Activated T-cell treated with anti-CD3 and anti-CD28 coated beads for 48 hours (primary cell): Measurements from ENCODE around the gene MNT.

Source experiments
- DNase-seq: peaks from one replicate; pipeline ENCODE4 v3.0.0-alpha.2; 2020; ENCODE audit warnings: low read depth

MNT gene

DNA sequence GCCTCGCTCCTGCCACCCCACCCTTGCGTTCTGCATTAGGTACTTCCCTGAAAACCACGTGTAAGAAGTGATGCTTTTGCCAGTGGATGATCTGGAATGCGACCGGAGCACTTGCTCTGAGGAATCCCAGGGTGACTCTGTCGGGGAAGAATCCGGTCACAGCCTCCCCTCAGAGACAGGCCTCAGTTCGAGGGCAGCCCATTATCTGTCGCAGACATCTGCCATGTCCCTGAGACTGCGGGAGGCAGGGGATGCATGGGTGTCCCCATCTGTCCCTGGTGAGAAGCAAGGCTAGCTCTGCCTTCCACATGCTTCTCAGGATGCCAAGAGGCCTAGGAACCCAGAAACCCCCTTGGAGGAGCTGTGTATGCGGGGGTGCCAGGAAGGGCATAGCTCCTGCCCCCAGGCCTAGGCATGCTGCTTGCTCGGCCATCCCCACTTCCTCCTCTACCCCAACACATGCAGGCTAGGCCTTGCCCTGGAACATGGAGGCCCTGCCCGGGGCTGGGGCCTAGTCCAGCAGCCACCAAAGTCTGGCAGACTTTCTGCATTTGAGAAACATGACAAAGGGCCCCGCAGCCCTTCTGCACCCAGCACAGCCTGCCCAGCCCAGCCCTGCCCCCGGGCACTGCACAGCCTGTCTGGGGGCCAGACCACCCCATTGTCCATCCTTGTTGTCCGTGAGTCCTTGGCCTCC, 20.5 kb downstream of the MNT start:
- DNase-seq = no peak

DNA sequence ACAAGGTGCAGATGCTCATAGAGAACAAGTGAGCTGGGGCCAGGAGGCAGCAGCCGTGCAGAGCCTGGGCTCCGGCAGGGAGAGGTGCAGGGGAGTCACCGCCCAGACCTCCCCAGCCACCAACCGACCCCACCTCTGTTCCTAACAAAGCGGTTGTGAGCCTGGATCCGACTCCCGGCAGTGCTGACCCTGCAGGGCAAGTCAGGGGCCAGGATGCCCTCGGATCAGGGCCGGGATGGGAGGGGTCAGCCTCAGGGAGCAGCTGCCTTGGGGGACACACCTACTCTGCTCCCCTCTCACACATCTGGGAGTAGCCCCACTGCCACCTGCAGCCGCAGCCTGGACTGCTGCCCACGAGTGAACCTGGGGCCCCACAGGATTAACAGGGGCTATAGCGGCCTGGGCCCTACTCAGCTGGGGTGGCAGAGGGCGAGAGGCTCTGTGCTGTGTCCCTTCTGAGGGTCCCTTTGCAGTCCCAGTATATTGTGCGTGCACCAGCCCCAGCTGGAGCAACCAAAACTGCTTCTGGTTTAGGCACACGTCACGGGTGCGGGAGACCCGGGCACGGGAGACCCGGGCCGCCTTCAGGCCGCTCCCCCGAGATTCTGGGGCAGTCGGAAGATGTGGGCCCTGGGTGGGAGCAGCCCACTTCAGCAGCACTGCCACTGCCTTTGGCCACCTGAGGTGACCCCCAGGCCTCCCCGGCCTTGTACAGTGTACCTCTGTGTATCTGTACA, 21.2 kb downstream of the MNT start:
- no peak for DNase-seq

DNA sequence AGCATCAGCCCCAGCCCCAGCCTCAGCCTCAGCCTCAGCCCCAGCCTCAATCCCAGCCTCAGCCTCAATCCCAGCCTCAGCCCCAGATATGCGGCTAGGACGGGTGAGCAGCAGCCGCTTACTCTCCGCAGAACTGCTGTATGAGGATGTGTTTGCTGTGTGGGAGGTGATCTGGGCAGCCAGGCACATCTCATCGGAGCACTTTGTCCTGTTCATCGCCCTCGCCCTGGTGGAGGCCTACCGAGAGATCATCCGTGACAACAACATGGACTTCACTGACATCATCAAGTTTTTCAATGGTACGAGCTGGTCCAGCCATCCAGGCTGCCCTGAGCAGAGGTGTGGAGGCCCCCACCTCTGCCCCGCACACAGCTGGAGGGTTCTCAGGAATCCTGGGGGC, 22.0 kb downstream of the MNT start:
- DNase-seq = no peak

DNA sequence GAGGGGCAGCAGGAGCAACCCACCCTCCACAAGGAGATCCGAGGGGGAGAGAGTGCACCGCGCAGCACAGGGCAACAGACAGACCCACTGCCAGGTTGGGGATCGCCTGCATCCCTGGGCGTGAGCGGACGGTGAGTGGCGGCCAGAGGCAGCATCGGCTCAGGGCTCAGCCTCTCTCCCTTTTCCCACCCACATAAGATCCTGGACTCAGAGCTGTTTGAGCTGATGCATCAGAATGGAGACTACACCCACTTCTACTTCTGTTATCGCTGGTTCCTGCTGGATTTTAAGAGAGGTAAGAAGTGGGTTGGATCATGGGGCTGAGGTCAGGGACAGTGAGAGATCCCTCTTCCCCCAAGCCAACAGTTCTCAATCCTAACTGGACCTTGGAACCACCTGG, 23.2 kb downstream of the MNT start:
- DNase-seq = no peak

GRCh38 chr17:2376107-2376506, 24.8 kb downstream of the MNT start:
- DNase-seq = no peak

DNA sequence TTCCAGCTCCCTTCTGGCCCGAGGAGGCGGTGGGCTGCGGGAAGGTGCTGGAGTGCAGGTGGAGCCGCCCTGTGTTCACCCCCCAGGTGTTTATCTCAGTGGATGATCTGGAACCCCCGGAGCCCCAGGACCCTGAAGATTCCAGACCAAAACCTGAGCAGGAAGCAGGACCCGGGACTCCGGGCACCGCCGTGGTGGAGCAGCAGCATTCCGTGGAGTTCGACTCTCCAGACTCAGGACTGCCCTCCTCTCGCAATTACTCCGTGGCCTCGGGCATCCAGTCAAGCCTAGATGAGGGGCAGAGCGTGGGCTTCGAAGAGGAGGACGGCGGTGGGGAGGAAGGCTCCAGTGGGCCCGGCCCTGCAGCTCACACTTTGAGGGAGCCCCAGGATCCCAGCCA, 25.5 kb downstream of the MNT start:
- DNase-seq = no peak

DNA sequence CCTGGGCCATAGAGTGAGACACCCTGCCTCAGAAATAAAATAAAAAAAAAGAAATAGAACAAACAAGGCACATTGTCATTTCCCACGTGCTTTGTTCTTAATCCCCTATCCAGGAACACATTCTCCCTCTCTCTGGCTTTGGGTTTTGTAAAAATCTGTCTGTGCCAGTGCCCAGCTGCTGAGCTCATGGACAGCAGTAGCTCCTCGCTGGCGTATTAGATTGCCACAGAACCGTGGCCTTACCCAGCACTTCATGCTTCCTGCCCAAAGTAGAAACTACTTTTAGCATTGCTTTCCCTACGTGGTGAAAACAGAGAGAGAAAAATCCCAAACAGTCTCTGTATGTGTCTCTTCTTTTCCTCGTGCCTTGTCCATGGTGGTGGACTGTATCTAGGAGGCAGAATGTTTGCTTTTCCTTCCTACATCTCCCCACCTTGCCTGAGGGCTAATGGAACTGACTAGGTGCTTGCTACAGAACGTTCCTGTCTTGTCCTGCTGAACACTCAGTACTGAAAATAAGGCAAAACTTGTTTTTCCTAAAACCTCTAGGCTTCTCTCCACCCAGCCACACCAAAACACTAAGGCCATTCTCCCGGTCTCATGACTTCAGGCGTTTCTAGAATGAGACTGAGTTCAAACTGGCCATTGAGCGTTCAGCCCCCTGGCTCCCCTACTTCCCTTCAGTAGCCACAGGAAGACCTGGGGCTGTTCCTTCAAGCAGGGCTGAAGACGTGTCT, 26.1 kb downstream of the MNT start:
- no peak for DNase-seq

DNA sequence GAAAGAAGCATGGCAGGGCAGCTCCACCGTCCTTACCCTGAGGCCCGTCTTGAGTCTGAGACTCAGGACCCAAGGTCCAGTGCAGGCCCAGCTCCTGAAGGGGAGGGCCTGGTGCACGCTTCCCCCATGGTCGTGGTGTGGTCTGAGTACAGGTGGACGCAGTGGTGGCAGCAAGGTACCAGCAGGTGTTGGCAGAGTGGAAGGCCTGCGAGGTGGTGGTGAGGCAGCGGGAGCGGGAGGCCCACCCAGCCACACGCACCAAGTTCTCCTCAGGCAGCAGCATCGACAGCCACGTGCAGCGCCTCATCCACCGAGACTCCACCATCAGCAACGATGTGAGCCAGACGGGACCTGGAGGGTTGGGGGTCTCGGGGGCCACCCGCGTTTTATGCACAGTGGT, 27.7 kb downstream of the MNT start:
- no peak for DNase-seq

GRCh38 chr17:2372681-2373080, 28.2 kb downstream of the MNT start:
- DNase-seq = no peak

GRCh38 chr17:2372180-2372579, 28.7 kb downstream of the MNT start:
- no peak for DNase-seq

- DNase-seq = no peak
Observed at GRCh38 chr17:2371183-2372130, 29.4 kb downstream of the MNT start.

- DNase-seq = no peak
Observed at GRCh38 chr17:2370211-2370589, 30.7 kb downstream of the MNT start.

GRCh38 chr17:2369551-2370210, 31.2 kb downstream of the MNT start:
- no peak for DNase-seq

GRCh38 chr17:2369039-2369438, 31.8 kb downstream of the MNT start:
- DNase-seq = no peak

GRCh38 chr17:2368359-2368758, 32.5 kb downstream of the MNT start:
- DNase-seq = no peak

GRCh38 chr17:2366747-2367494, 33.9 kb downstream of the MNT start:
- no peak for DNase-seq

DNA sequence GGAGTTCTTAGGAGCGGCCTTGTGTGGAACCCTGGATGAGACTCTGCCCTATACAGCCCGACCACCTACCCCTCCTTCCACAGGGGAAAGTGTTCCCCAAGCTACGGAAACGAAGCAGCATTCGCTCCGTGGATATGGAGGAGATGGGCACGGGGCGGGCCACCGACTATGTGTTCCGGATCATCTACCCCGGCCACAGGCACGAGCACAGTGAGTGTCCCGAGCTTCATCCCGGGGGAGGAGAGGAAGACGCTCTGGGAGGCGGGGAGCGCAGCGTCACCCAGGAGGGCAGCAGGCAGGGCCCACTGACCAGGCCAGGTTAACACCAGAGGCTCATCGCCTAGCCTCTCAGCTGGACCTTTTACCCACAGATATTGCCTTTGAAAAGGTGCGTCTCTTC, 35.7 kb downstream of the MNT start:
- no peak for DNase-seq

DNA sequence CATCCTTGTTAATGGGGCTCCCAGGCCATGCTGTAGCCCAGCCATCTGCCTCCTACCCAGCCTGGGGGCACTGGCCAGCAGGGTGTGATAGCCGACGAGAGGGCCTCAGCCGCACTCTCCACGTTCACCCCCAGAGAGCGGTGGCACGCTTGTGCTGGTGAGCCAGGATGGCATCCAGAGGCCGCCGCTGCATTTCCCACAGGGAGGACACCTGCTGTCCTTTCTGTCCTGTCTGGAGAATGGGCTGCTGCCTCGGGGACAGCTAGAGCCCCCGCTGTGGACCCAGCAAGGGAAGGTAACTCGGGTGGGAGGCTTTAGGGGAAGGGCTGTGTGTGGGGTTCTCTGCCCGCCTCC, 36.1 kb downstream of the MNT start:
- DNase-seq = no peak

DNA sequence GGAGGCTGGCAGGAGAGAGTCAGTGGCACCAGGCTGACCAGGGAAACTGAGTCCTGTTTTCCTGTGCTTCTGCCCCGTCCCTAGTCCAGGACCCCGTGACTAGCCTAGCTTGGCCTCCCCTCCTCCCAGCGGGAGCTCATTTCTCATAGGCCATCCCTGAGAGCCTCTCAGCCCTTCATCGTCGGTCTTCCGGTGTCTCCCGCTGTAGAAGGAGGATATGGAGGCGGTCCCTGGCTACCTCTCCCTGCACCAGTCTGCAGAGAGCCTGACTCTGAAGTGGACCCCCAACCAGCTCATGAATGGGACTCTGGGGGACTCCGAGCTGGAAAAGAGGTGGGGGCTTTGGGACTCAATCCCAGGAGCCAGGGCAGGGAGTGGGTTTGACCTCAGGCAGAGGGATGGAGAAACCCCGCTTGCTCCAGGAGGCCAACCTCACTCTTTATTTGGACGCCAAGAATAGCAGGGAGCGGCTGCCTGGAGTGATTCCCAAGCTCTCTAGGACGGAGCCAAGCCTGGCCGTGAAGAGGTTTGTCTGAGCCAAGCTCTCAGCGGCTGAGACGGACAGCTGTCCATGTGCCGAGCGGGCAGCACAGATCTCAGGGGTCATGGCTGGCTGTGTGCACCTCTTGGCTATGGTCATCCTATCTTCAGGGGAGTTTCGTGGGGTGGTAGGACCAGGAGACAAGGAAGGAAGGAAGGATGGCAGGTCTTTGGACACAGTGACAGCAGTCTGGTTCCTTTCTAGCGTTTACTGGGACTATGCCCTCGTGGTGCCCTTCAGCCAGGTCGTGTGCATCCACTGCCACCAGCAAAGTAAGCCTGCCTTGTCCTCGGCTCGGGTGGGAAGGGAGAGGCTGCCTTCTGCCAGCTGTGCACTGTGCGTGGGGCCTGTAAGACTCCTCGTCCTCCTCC, 36.8 kb downstream of the MNT start:
- DNase-seq = no peak

DNA sequence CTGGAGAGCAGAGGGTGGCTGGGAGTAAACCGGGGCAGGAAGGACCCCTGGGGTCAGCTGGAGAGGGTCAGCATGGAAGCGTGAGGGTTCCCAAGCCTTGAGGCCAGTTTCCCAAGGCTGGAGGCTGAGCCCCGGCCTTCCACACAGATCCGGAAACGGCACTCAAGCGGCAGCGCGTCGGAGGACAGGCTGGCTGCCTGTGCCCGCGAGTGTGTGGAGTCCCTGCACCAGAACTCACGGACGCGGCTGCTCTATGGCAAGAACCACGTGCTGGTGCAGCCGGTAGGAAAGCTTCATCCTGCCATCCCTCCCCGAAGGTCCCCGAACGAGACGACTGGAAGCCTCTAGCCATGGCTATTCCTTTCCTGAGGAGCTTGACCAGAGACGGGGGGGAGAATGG, 37.5 kb downstream of the MNT start:
- DNase-seq = no peak
